Measurements from ENCODE around the gene PDE1C.

PDE1C gene

DNA sequence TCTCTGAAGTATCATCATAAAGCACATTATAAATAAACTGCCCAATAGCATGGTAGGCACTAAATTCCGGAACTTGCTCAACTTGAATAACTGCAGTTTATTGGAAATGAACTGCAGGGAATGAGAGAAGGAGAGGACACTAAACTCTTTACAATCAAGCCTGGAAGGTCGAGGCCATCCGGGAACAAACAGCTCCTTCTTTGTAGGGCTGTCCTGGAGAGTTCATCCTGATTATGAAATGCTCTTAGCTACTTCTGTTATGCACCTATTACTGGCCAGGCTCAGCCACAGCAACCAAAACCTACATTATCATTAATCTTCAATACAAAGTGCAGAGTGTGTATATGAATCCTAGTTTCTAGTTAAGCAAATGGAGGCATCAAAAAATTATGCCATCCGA, 318.5 kb downstream of the PDE1C start:
- no peak for TF ChIP-seq CTCF (IDR thresholded peaks at IDR 0.05)
- Histone ChIP-seq H3K27me3 (ENCODE audit: control insufficient read depth, insufficient read depth, low read length) (no peaks in the 10 kb centered on the region), H3K9me3 (ENCODE audit: control insufficient read depth, low read length) (no peaks in the 10 kb centered on the region), H2AFZ (no peak overlapping the region), H3K4me1 (no peaks in the 10 kb centered on the region), H3K27ac (no peak overlapping the region), H3K4me2 (ENCODE audit: low read length) (no peak overlapping the region), H3K36me3 (ENCODE audit: control insufficient read depth, insufficient read depth, low read length) (no peaks in the 10 kb centered on the region), H3K79me2 (no peaks in the 10 kb centered on the region), H3K9ac (no peak overlapping the region), H3K4me3 (ENCODE audit: low read depth, low read length) (no peak overlapping the region)

- Histone ChIP-seq H3K9me3 (ENCODE audit: control insufficient read depth, low read length) (no peaks in the 10 kb centered on the region), H3K4me1 (no peaks in the 10 kb centered on the region), H3K36me3 (ENCODE audit: control insufficient read depth, insufficient read depth, low read length) (no peaks in the 10 kb centered on the region), H3K4me2 (ENCODE audit: low read length) (no peak overlapping the region), H2AFZ (no peak overlapping the region), H3K27me3 (ENCODE audit: control insufficient read depth, insufficient read depth, low read length) (no peaks in the 10 kb centered on the region), H3K79me2 (no peaks in the 10 kb centered on the region), H3K4me3 (ENCODE audit: low read depth, low read length) (no peak overlapping the region), H3K9ac (no peak overlapping the region), H3K27ac (no peak overlapping the region)
- TF ChIP-seq CTCF (IDR thresholded peaks at IDR 0.05), result no peak
Measured at GRCh38 chr7:31748084-31748483, 322.1 kb downstream of the PDE1C start.

- no peak overlapping the region for H3K4me2 ChIP-seq (ENCODE audit: low read length)
- H3K27me3 ChIP-seq (ENCODE audit: control insufficient read depth, insufficient read depth, low read length), result no peaks in the 10 kb centered on the region
- H3K27ac ChIP-seq, result no peak overlapping the region
- no peaks in the 10 kb centered on the region for H3K36me3 ChIP-seq (ENCODE audit: control insufficient read depth, insufficient read depth, low read length)
- H2AFZ ChIP-seq, result no peak overlapping the region
- H3K4me3 ChIP-seq (ENCODE audit: low read depth, low read length), result no peak overlapping the region
- no peak overlapping the region for H3K9ac ChIP-seq
- H3K4me1 ChIP-seq, result no peaks in the 10 kb centered on the region
- no peak for TF ChIP-seq CTCF (IDR thresholded peaks at IDR 0.05)
- H3K9me3 ChIP-seq (ENCODE audit: control insufficient read depth, low read length), result no peaks in the 10 kb centered on the region
- no peaks in the 10 kb centered on the region for H3K79me2 ChIP-seq
Measured at GRCh38 chr7:31747553-31747952, 322.7 kb downstream of the PDE1C start.

- Histone ChIP-seq H3K36me3 (ENCODE audit: control insufficient read depth, insufficient read depth, low read length) (no peaks in the 10 kb centered on the region), H3K4me1 (no peaks in the 10 kb centered on the region), H3K4me3 (ENCODE audit: low read depth, low read length) (no peak overlapping the region), H3K9ac (no peak overlapping the region), H3K27ac (no peak overlapping the region), H3K79me2 (no peaks in the 10 kb centered on the region), H3K9me3 (ENCODE audit: control insufficient read depth, low read length) (no peaks in the 10 kb centered on the region), H3K4me2 (ENCODE audit: low read length) (no peak overlapping the region), H3K27me3 (ENCODE audit: control insufficient read depth, insufficient read depth, low read length) (no peaks in the 10 kb centered on the region), H2AFZ (no peak overlapping the region)
- TF ChIP-seq CTCF (IDR thresholded peaks at IDR 0.05), result peak; percentile 79
Measured at GRCh38 chr7:31744294-31744874, 325.8 kb downstream of the PDE1C start.

- H3K27me3 ChIP-seq (ENCODE audit: control insufficient read depth, insufficient read depth, low read length), result no peaks in the 10 kb centered on the region
- no peak for TF ChIP-seq CTCF (IDR thresholded peaks at IDR 0.05)
- no peak overlapping the region for H3K27ac ChIP-seq
- H3K9ac ChIP-seq, result no peak overlapping the region
- H3K79me2 ChIP-seq, result no peaks in the 10 kb centered on the region
- H3K9me3 ChIP-seq (ENCODE audit: control insufficient read depth, low read length), result no peaks in the 10 kb centered on the region
- no peak overlapping the region for H3K4me3 ChIP-seq (ENCODE audit: low read depth, low read length)
- no peaks in the 10 kb centered on the region for H3K36me3 ChIP-seq (ENCODE audit: control insufficient read depth, insufficient read depth, low read length)
- H3K4me2 ChIP-seq (ENCODE audit: low read length), result no peak overlapping the region
- no peak overlapping the region for H2AFZ ChIP-seq
- H3K4me1 ChIP-seq, result no peaks in the 10 kb centered on the region
Measured at GRCh38 chr7:31741852-31742251, 328.4 kb downstream of the PDE1C start.
